Spleen (tissue), 7 donors: Measurements from ENCODE around the gene KIAA1328.

ENCODE experiments used
- POLR2A ChIP-seq, 3 donors: fragments of 450-650 bp; IDR thresholded peaks; one replicate each; pipeline ENCODE4 v1.5.1; 2017; ENCODE audit warnings: antibody characterized with exemption in 3 of 3, mild to moderate bottlenecking in 1 of 3
- POLR2AphosphoS5 ChIP-seq, 3 donors: sonication (generic); formaldehyde crosslinking; IDR thresholded peaks; one replicate each; pipeline ENCODE4 v1.5.1; 2017; ENCODE audit warnings: antibody characterized with exemption in 3 of 3
- TF ChIP-seq, protein P1 (sequence below), 11 experiments: fragments of 200-600 bp in 7 of 11; fragments of 450-650 bp in 4 of 11; sonication (generic) in 4 of 11; IDR thresholded peaks in 8 of 11; conservative IDR thresholded peaks in 3 of 11; 1 replicate in 7 of 11; 2 replicates in 4 of 11; pipeline versions ENCODE4 v1.4.0 to v1.8.0; 2016 to 2021; ENCODE audit warnings: antibody characterized with exemption in 11 of 11, inconsistent platforms in 4 of 11, mild to moderate bottlenecking in 1 of 11
- donor health status: DM: no; HTN: no; CAD: no; lungs with moderate emphysema.
- donor health status: DM: no; HTN: no; CAD: no.
- donor health status: DM: no; HTN: no; CAD: no.

DNA sequence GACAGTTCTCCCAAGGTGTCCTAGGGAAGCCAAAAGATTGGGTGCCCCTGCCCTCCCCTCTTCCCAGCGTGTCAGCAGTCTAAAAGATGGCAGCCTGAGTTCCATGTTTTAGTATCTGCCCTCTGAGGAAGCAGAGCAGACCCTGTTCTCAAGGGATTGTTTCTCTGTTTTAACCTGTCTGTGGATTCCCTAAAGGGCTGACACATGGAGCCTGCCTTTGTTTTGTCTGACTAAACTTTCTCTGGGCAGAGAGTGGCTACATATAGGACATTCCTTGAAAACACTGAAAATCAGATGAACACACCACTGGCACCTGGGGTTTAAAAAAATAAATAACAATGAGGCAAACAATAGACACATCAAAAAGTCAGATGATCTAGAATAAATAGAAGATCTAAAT, 337.6 kb downstream of the KIAA1328 start:
- TF ChIP-seq POLR2AphosphoS5 (IDR thresholded peaks at IDR 0.05) (no peak), POLR2A (IDR thresholded peaks at IDR 0.05) (no peak)
- TF ChIP-seq, protein P1, sequence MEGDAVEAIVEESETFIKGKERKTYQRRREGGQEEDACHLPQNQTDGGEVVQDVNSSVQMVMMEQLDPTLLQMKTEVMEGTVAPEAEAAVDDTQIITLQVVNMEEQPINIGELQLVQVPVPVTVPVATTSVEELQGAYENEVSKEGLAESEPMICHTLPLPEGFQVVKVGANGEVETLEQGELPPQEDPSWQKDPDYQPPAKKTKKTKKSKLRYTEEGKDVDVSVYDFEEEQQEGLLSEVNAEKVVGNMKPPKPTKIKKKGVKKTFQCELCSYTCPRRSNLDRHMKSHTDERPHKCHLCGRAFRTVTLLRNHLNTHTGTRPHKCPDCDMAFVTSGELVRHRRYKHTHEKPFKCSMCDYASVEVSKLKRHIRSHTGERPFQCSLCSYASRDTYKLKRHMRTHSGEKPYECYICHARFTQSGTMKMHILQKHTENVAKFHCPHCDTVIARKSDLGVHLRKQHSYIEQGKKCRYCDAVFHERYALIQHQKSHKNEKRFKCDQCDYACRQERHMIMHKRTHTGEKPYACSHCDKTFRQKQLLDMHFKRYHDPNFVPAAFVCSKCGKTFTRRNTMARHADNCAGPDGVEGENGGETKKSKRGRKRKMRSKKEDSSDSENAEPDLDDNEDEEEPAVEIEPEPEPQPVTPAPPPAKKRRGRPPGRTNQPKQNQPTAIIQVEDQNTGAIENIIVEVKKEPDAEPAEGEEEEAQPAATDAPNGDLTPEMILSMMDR (IDR thresholded peaks at IDR 0.05 in 8 of 11, conservative IDR thresholded peaks at IDR 0.05 in 3 of 11): no peak
